Measurements from ENCODE around the gene SPATA24. TPM values are rescaled to one million over a fixed set of nuclear protein-coding genes. Genes with fewer than 3 reads are reported as not detected.
A peak's percentile ranks its signal among the peaks of the same experiment; 100 is the strongest.
"Not testable (repeated sequence)": the region's sequence is repeated elsewhere in the genome, so short reads cannot be mapped to it uniquely, and the experiment has no call there.

SPATA24 gene
- polyA plus RNA-seq, 1 donor, result 11.3 TPM

DNA sequence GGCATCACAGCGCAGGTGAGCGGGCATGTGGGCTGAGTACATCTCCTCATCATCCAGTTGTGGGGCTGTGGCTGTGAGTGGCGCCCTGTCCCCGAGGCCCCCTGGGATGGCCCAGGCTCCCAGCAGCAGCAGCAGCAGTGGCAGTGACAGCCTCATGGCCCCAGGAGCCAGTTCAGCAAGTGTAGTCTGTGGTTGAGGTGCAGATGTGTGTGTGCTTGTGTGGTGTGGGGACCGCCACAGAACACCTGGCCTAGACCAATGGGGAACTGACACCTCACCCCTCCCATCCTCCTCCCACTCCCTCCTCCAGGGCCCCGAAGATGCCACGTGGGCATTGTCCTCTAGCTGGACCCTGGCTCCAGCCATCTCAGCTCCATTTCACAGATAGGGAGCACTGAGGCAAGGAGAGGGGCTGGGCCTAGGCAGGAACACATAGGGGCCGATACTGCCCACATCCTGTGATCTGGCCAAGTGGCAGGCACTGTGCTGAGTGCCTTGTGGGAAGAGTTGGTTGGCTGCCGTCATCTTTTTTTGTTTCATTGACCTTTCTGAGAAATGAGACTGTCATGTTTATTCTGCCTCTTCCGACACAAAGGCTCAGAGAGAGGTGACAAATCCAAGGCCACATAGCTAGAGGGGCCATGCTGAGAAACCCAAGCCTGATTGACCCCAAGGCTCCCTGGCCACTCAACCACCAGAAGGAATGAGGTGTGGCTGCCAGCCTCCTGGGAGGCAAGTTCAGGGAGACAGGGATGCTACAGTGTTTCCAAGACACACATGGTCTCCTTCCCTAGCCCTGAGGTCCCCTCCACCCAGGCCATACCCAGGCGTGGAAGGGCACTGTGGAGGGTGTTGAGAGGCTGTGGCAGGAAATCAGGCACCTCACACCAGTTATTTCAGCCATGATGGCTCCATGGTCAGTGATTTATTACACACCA is 13.9 kb downstream of the SPATA24 start, which contains the start of gene MZB1:
Gene MZB1 (minus strand): TSS at position 213 of the 938 bp plus-strand sequence. CDS start 57 bp downstream, at position 156.
- DNase-seq, result no peak
- no peak within 1 kb of the TSS for H3K27ac ChIP-seq (ENCODE audit: low read length)
- peaks cover 31% of the 10 kb centered on the region for H3K27me3 ChIP-seq (ENCODE audit: control insufficient read depth, insufficient read depth, low read length)
- no CpG with 5 or more reads among the region's 11 CpGs for WGBS (ENCODE audit: insufficient coverage, low lambda C conversion rate)
- H3K9me3 ChIP-seq (ENCODE audit: control insufficient read depth, low read depth, low read length), result peaks cover 6% of the 10 kb centered on the region
- peaks cover 38% of the 10 kb centered on the region for H3K4me1 ChIP-seq (ENCODE audit: control insufficient read depth, insufficient read depth, low read length)
- H3K36me3 ChIP-seq (ENCODE audit: control insufficient read depth, insufficient read depth, low read length), result no peaks in the 10 kb centered on the region
- no peak within 1 kb of the TSS for H3K4me3 ChIP-seq (ENCODE audit: low read length)

DNA sequence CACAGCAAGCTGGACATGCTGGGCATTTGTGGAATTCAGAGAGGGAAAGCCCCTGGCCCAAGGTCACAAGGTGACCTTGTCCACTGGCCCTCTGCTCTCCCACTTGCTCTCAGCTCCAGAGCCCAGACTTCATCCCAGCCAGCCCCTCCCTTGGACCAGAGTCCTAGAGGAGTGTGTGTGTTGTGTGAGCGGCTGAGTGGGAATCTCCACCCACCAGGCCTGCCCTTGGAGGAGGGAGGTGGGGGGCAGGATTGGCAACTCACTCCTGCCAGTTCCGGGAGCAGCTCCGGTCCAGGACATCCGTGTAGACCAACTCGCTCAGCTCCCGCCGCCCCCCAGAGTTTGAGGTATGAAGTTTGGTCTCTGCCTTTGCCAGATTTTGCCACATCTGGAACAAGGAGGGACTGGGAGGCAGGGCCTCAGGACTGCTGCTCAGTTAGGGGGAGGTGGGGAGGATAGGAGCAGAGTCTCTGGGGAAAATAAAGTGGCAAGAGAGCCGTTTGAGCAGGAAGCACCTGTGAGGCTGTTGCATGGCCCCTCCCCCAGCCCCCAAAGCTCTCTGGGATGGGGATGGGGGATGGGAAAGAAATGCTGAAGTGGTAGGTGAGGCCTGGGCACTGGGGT is 15.6 kb downstream of the SPATA24 start:
- no CpG with 5 or more reads among the region's 8 CpGs for WGBS (ENCODE audit: insufficient coverage, low lambda C conversion rate)
- peaks cover 15% of the 10 kb centered on the region for H3K27me3 ChIP-seq (ENCODE audit: control insufficient read depth, insufficient read depth, low read length)
- H3K9me3 ChIP-seq (ENCODE audit: control insufficient read depth, low read depth, low read length), result no peaks in the 10 kb centered on the region
- peak; percentile 74 to 87 for DNase-seq
- peak overlapping the region; percentile 30 for H3K4me3 ChIP-seq (ENCODE audit: low read length)
- H3K4me1 ChIP-seq (ENCODE audit: control insufficient read depth, insufficient read depth, low read length), result peaks cover 49% of the 10 kb centered on the region
- H3K36me3 ChIP-seq (ENCODE audit: control insufficient read depth, insufficient read depth, low read length), result no peaks in the 10 kb centered on the region
- no peak overlapping the region for H3K27ac ChIP-seq (ENCODE audit: low read length)

DNA sequence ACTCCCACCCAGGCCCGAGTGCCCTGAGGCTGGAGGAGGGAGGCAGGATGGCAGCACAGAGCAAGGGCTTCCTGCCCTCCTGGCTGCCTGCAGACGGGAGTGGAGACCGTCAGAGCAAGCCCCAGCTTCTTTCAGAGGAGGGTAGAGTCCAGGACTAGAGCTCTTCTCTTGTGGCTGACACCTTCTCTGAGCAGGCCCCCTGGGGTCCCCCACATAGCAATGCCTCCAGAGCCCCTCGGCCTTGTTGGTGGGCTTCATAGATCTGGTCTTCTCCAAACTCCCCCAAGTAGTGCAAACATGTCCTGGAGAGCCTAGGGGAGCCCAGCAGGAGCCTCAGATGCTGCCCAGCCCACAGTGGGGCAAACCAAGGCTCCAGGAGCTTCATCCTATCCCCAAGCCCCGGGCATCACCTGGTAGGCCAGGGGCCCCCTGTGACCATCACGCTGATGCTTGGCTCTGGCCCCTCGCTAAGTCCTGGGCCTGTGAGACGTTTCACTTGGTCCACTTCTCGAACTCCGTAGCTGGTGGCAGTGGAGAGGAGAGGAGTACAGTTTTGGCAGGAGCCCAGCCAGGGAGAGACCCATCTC is 16.2 kb downstream of the SPATA24 start:
- no CpG with 5 or more reads among the region's 10 CpGs for WGBS (ENCODE audit: insufficient coverage, low lambda C conversion rate)
- DNase-seq, result no peak
- H3K4me3 ChIP-seq (ENCODE audit: low read length), result no peak overlapping the region
- no peak overlapping the region for H3K27ac ChIP-seq (ENCODE audit: low read length)
- no peaks in the 10 kb centered on the region for H3K9me3 ChIP-seq (ENCODE audit: control insufficient read depth, low read depth, low read length)
- H3K36me3 ChIP-seq (ENCODE audit: control insufficient read depth, insufficient read depth, low read length), result no peaks in the 10 kb centered on the region
- H3K27me3 ChIP-seq (ENCODE audit: control insufficient read depth, insufficient read depth, low read length), result peaks cover 8% of the 10 kb centered on the region
- peaks cover 46% of the 10 kb centered on the region for H3K4me1 ChIP-seq (ENCODE audit: control insufficient read depth, insufficient read depth, low read length)

DNA sequence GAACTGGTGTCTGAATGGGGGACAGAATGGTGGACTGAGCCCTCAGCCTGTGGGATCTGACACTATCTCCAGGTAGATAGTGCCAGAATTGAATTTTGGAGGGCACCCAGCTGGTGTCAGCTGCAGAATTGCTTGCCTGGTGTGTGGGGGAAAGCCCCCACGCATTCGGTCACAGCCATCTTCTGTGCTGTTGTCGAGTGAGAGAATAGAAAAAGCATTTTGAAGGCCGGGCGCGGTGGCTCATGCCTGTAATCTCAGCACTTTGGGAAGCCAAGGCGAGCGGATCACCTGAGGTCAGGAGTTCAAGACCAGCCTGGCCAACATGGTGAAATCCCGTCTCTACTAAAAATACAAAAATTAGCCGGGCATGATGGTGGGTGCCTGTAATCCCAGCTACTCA is 16.9 kb downstream of the SPATA24 start:
- DNase-seq; H3K9me3 ChIP-seq (ENCODE audit: control insufficient read depth, low read depth, low read length); H3K27ac ChIP-seq (ENCODE audit: low read length); H3K4me3 ChIP-seq (ENCODE audit: low read length); H3K36me3 ChIP-seq (ENCODE audit: control insufficient read depth, insufficient read depth, low read length); H3K27me3 ChIP-seq (ENCODE audit: control insufficient read depth, insufficient read depth, low read length): not testable (repeated sequence)
- no CpG with 5 or more reads among the region's 10 CpGs for WGBS (ENCODE audit: insufficient coverage, low lambda C conversion rate)
- peaks cover 50% of the 10 kb centered on the region for H3K4me1 ChIP-seq (ENCODE audit: control insufficient read depth, insufficient read depth, low read length)

DNA sequence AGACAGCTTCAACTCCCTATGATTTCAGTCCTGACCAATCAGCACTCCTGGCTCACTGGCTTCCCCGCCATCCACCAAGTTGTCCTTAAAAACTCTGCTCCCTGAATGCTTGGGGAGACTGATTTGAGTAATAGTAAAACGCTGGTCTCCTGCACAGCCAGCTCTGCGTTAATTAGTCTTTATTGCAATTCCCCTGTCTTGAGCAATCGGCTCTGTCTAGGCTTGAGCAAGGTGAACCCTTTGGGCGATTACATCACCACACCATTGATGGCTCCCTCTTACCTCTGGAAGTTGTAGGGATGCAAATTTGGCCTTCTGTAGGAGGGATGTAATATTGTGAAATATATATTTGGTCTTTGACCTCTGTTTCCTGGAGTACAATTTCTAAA is 17.8 kb downstream of the SPATA24 start:
- no peak overlapping the region for H3K27ac ChIP-seq (ENCODE audit: low read length)
- DNase-seq, result no peak
- no peaks in the 10 kb centered on the region for H3K36me3 ChIP-seq (ENCODE audit: control insufficient read depth, insufficient read depth, low read length)
- H3K4me3 ChIP-seq (ENCODE audit: low read length), result no peak overlapping the region
- peaks cover 56% of the 10 kb centered on the region for H3K4me1 ChIP-seq (ENCODE audit: control insufficient read depth, insufficient read depth, low read length)
- no peaks in the 10 kb centered on the region for H3K9me3 ChIP-seq (ENCODE audit: control insufficient read depth, low read depth, low read length)
- no CpG with 5 or more reads among the region's 5 CpGs for WGBS (ENCODE audit: insufficient coverage, low lambda C conversion rate)
- H3K27me3 ChIP-seq (ENCODE audit: control insufficient read depth, insufficient read depth, low read length), result no peaks in the 10 kb centered on the region

DNA sequence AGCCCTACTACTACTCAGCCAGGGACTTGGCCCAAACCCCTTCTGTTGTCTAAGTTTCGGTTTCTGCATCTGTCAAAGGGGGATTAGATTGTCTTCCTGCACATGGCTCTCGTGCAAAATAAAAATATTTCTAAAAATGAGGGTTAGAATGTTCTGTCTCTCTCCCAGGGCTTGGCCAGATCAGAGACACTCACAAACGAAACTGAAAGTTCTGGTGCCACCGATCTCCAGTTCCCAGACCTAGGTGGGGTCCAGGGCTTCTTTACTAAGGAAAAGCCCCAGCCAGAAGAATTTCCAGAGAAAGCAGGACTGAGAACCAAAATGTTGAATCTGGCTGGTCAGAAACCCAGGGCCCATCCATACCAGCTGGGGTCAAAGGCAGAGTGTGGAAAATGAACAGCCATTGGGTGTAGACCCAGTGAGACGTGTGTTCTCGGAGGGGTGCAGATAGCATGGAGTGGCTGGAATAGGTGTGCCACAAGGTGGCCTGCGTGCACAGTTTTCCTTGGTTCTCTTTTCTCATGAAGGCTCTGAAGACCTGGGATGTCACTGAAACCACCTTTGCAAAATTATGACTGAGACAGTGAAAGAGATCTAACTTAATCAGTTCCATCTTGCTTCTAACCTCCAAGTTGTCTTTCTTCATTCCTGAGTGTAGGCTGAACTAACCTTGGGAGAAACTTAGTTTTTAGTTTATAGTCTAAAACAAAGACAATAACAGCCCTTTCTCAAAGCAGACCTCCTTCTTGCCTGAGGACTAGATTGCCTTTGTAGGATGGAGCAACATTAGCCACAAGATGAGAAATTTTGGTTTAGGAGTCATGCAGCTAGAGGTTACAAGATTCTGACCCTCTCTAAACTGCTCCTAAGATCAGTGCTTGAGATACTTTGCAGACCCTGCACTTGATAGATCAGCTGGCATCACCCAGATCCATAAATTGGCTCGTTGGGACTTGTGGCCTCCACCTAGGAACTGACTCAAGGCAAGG is 18.5 kb downstream of the SPATA24 start:
- Histone ChIP-seq H3K4me1 (ENCODE audit: control insufficient read depth, insufficient read depth, low read length) (peaks cover 61% of the 10 kb centered on the region), H3K36me3 (ENCODE audit: control insufficient read depth, insufficient read depth, low read length) (no peaks in the 10 kb centered on the region), H3K27ac (ENCODE audit: low read length) (no peak overlapping the region), H3K27me3 (ENCODE audit: control insufficient read depth, insufficient read depth, low read length) (no peaks in the 10 kb centered on the region), H3K9me3 (ENCODE audit: control insufficient read depth, low read depth, low read length) (no peaks in the 10 kb centered on the region), H3K4me3 (ENCODE audit: low read length) (no peak overlapping the region)
- no CpG with 5 or more reads among the region's 8 CpGs for WGBS (ENCODE audit: insufficient coverage, low lambda C conversion rate)
- DNase-seq, result peak in 1 of 2 donors; percentile 72

DNA sequence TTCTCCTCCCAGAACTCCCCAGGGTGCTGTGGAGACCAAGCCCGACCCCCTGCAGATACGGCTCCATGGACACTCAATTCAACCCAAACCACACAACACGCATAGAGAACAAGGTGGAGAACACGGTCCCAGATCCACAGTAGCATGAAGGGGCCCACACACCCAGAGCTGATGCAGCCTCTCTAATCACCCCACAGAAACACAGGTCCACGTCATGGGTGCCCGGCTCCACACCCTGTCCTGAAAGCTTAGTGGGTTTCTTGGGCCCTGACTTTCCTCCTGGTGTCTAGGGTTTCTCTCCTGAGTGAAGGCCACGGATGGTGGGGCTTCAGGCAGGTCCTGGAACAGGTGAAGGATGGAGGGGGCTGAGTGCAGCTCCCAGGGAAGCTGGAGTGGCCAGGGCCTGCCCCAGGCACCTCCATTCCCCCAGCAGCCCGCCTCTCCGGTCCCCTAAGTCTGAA is 19.3 kb downstream of the SPATA24 start:
- Histone ChIP-seq H3K9me3 (ENCODE audit: control insufficient read depth, low read depth, low read length) (no peaks in the 10 kb centered on the region), H3K27ac (ENCODE audit: low read length) (no peak overlapping the region), H3K4me3 (ENCODE audit: low read length) (no peak overlapping the region), H3K27me3 (ENCODE audit: control insufficient read depth, insufficient read depth, low read length) (no peaks in the 10 kb centered on the region), H3K36me3 (ENCODE audit: control insufficient read depth, insufficient read depth, low read length) (peaks cover 5% of the 10 kb centered on the region), H3K4me1 (ENCODE audit: control insufficient read depth, insufficient read depth, low read length) (peaks cover 64% of the 10 kb centered on the region)
- DNase-seq, result no peak
- no CpG with 5 or more reads among the region's 9 CpGs for WGBS (ENCODE audit: insufficient coverage, low lambda C conversion rate)

DNA sequence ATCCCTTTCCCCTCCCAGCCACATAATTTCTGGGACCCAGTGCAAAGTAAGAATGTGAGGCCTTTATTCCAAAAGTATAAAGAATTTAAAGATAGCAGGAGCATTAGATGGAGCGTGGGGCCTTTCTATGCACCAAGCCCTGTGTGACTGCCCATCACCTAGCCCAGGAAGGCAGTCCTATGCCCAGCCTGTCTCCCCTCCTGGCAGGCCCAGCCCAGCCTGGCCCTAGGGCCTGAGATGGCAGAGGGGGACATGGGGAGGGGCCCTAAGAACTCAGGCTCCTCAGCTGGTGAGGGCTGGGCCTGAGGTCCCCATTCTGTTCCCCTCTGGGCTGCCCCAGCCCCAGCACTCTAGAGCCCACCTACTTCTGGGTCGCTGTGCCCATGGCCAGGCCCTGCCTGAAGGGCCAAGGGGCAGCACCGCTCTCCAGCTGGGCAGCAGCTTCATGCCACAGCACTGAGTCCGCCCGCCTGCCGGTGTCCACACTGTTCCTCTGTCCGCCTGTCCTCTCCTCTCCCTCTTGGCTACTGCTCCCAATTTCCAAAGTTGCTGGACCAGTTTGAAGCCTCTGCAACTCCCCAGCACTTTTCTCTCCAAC is 19.8 kb downstream of the SPATA24 start:
- Histone ChIP-seq H3K4me1 (ENCODE audit: control insufficient read depth, insufficient read depth, low read length) (peaks cover 68% of the 10 kb centered on the region), H3K36me3 (ENCODE audit: control insufficient read depth, insufficient read depth, low read length) (peaks cover 10% of the 10 kb centered on the region), H3K4me3 (ENCODE audit: low read length) (no peak overlapping the region), H3K27ac (ENCODE audit: low read length) (peak overlapping the region; percentile 37), H3K9me3 (ENCODE audit: control insufficient read depth, low read depth, low read length) (no peaks in the 10 kb centered on the region), H3K27me3 (ENCODE audit: control insufficient read depth, insufficient read depth, low read length) (no peaks in the 10 kb centered on the region)
- no peak for DNase-seq
- no CpG with 5 or more reads among the region's 7 CpGs for WGBS (ENCODE audit: insufficient coverage, low lambda C conversion rate)

DNA sequence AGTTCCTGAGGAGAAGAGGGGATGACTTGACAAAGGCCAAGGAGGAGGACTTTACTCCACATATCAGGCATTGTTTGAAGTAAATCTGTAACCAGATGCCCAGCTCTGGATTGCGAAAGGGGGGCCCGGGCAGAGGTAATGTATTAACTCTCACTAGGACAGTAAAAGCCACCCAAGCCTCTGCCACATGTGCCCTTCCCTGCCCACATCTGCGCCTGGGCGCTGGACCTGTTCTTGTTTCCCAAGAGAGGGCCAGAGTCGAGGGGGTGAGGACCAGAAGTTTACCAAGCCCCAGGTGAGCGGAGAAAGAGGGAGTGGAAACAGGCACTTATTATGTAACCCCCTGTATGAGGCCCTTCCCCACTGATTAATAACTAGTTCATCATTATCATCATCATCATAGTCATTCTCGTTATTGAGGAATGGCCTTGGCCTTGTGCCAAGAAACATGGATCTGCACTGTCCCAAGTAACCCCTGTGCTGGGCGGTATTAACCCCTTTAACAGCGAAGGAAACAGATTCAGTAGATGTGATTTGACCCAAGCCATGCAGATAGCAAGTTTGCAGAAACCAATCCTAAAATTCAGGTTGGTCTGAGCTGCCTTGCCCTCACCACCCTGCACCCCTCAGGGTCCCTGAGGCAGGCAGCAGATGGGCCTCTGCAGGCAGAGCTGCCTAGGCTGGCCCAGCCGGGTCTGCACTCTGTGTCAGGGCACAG is 20.5 kb downstream of the SPATA24 start, which contains the start of gene SLC23A1:
Gene SLC23A1 (minus strand): TSS at position 23 of the 718 bp plus-strand sequence. CDS start 44 bp downstream, outside the sequence.
- no peaks in the 10 kb centered on the region for H3K27me3 ChIP-seq (ENCODE audit: control insufficient read depth, insufficient read depth, low read length)
- peaks cover 74% of the 10 kb centered on the region for H3K4me1 ChIP-seq (ENCODE audit: control insufficient read depth, insufficient read depth, low read length)
- DNase-seq, result peak; percentile 78 to 92
- H3K27ac ChIP-seq (ENCODE audit: low read length), result peak within 1 kb of the TSS; percentile 59
- WGBS (ENCODE audit: insufficient coverage, low lambda C conversion rate), result no CpG with 5 or more reads among the region's 10 CpGs
- H3K4me3 ChIP-seq (ENCODE audit: low read length), result peak within 1 kb of the TSS; percentile 23
- no peaks in the 10 kb centered on the region for H3K9me3 ChIP-seq (ENCODE audit: control insufficient read depth, low read depth, low read length)
- peaks cover 12% of the 10 kb centered on the region for H3K36me3 ChIP-seq (ENCODE audit: control insufficient read depth, insufficient read depth, low read length)
